Hepatic stellate cell (primary cell): ENCODE data around the gene CDC42.
A peak's percentile ranks its signal among the peaks of the same experiment; 100 is the strongest.

Experiments used
- DNase-seq: peaks from one replicate; pipeline ENCODE4 v3.0.0; 2011; ENCODE audit warnings: low spot score

CDC42 gene

DNA sequence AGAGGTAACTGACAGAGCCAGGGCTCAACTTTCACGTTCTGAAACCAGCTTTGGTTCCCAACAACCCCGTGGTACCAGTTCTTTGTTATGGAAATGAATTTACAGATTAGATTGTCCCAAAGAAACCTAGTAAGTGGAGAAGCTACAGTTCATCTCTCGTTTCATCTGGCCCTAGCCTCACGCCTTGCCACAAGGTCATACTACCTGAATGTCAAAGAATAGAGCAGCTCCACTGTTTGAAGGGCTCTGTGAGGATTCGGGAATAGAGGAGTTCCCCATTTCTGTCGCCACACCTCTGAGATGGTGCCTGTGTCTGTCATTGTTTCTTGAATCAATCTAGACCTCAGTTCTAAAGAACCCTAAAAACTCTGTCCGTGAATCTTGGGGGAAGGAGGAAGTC lies 15.0 kb upstream of the CDC42 start:
- DNase-seq = no peak

DNA sequence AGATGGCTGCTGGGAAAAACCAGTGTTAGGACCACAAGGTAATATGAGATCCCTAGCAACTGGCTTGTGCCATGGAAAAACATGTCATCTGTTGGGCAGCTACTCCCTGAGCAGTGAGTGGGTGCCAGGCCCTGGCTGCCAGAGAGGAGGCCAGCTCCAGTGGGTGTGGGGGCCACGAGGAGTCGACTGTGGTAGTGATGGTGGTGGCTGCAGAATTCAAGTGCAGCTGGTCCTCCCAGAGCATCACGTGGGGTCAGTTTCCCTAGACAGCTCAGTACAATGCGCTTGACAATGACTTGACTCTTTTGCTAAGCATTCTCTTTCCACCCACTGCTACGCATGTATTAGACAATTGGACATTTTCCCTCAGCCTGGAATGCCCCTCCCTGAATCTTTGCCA lies 14.5 kb upstream of the CDC42 start:
- DNase-seq = no peak

DNA sequence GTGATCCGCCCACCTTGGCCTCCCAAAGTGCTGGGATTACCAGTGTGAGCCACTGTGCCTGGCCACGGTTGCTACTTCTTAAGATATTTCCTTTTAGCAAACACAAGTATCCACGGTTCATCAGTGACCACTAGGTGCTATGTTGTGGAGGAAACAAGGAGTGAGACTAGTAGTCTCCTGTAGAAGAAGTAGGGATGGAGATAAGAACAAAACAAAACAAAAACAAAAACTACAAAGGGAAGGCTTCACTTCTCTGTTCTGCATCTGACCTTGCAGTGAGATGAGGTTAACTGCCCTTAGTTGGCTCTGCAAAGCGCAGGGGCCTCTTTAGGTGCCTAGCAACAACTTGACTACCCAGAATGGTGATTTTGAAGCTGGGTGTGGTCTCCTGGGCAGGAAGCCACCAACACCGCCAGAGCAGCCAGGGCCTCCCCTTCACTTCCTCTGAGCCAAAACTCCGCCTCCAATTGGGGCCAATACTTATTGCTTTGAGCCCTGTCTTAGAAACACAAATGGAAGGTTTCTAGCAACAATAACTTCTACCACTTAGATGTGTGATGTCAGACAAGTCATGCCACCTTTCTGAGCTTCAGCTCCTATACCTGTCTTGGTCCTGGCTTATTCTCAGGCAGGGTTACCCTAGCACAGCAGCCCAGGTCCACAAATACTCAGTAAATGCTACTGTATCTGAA lies 12.8 kb upstream of the CDC42 start:
- DNase-seq = no peak

DNA sequence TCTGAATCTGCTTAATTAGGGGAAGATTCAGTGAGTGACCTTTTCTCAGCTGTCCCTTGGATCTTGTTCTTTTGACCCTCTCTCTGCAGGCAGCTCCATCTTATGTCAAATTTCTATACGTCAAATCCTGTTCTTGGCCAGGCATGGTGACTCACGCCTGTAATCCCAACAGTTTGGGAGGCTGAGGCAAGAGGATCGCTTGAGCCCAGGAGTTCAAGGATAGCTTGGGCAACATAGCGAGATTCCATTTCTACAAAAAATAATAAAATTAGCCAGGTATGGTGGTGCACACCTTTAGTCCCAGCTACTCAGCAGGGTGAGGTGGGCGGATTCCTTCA lies 12.3 kb upstream of the CDC42 start:
- no peak for DNase-seq

DNA sequence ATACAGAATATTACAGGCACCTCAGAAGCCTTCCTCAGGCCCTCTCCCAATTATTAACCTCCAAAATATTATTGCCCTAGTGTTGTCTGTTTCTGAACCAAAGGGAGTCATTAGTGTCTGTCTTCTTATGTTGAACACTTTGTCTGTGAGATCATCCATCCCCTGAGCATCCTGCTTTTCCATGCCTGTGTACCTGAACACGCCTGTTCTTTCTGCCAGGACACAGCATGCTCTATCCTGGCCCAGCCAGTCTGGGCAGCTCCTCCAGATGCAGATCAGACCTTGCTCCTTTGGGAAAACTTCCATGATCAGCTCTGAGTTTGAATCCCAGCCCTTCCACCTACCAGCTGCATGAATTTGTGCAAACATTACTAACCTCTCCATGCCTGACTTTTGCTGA lies 11.0 kb upstream of the CDC42 start:
- DNase-seq = no peak

DNA sequence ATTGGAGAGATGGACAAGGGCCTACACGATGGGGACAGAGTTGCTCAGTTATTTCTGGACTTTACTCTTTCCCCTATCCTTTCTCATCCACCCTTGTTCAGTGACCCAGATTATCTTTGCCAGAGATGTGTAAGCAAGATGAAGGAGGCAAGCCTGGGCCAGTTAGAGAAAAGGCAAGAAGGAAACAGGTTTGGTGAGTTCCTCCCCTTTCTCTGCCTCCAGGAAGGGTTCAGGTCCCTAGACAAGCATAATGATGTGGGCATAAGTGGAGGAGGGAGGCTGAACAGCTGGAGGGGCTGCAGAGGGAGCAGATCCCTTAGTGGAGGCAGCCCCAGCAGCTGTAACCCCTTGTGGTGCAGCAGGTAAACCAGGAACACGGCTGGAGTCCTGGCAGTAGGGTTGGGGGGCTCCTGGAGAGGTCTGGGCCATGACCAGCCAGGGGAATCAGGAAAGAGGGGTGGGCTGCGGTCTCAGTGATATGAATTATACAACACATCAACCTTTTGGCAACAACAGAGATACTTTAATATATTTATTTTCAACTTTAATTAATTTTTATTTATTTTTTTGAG lies 9.2 kb upstream of the CDC42 start:
- no peak for DNase-seq

DNA sequence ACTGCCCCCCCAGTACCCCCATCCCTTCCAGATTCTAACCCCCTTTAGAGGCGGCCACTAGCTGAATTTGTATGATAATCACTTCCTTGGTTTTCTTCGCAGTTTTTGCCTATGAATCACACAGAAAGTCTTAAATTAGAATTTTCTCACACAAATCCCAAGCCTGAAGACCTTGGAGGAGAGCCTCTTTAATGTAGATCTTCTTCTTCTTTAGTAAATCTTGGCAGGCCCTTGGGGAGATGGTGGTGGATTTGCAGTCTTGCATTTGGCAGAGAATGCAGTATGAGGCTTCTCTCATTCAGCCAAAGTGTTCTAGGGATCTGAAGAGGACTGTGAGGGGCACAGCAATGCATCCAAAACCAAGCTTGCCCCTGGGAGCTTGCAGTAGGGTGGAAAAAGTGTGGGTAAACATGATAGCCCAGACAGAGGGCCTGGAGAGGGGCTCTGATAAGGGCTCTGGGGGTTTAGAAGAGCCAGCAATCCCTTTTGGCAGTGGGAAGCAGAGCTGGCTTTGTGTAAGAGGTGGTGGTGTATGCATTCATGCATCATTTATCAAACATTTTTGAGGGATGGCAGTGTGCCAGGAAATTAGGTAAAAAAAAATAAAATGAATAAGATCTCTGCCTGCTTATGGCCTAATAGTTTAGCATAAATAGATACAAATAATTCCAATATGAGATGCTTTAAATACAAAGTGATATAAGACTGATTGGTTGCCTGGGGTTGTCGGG lies 7.7 kb upstream of the CDC42 start:
- peak; percentile 35 for DNase-seq

DNA sequence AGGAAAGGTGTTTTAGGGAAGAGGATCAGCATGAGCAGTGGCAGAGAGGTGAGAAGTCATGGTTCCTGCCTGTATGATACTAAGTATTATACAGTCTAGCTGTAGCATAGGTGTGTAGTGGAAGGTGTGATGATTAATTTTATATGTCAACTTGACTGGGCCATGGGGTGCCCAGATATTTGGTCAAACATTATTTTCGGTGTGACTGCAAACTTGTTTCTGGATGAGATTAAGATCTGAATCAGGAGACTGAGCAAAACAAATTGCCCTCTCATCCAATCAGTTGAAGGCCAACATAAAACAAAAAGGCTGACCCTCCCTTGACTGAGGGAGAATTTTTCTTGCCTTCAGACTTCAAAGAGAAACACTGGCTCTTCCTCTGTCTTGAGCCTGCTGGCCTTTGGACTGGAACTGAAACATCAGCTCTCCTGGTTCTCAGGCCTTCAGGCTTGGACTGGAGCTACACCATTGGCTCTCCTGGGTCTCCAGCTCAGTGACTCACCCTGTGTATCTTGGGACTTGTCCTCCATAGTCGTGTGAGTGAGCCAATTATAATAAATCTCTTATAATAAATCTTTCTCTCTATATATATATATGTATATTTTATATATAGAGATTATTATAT lies 6.8 kb upstream of the CDC42 start:
- no peak for DNase-seq

DNA sequence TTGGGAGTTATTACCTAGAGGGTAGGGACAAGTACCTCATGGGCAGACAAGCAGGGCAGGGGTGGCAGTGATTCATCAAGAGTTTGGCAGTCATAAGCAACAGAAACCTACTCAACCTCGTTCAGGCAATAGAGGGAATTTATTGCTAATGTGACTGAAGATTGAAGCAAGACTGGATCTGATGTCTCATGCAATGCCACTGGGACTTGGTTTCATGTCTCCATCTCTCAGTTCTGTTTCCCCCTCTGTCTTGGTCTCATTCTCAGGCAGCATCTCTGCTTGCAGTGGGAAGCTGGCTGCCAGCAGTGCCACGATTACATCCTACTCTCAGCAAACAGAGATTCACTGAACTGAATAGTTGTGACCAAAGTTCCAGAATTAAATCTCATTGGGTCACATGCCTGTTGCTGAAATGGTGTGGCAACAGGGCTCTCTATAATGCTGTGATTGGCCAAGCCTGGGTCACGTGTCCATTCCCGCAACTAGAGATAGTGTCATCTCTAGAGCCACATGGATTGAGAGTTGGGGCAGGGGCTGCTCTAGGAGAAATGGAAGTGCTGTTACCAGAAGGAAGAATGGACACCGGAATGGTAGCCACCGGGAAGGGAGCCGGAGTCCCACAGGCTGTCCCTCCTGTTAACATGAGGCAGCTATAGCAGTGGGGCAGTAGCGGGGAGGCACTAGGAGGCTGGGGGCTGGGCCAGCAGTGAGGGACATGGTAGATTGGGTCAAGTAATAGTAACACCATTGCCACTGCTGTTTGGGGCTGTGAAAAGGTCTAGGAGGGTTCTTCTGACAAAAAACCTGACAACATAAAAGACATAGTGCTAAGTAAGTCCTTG lies 3.9 kb upstream of the CDC42 start:
- no peak for DNase-seq

DNA sequence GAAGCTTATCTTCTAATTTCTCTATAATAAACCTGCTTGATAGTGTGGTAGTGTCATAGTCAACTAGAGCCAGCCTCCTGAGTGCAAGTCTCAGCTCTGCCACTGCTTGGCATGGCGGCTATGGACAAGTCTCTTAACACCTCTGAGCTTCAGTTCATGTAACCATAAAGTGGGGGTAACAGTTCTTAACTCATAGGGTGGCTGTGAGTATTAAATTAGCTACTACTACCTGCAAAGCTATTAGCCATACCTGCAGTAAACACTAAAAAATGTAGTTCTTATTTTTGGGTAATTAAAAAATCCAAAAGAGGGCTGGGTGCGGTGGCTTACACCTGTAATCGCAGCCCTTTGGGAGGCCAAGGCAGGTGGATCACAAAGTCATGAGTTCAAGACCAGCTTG lies 2.2 kb upstream of the CDC42 start:
- DNase-seq = no peak

DNA sequence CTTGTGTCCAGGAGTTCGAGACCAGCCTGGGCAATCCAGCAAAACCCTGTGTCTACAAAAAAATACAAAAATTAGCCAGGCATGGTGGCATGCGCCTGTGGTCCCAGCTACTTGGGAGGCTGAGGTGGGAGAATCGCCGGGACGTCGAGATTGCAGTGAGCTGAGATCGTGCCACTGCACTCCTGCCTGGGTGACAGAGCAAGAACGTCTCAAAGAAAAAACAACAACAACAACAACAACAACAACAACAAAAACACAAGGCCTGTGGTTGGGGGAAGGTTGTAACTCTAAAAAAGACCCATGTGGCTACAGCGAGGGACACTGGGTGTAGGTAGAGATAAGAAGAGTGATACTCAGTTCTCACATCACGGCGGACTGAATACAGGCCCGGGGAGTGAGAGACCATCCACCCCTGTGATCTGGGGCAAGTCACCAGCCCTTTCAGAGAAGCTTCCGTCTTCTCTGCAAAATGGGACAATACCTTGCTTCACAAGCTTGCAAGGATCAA lies 848 bp upstream of the CDC42 start:
- DNase-seq = no peak

DNA sequence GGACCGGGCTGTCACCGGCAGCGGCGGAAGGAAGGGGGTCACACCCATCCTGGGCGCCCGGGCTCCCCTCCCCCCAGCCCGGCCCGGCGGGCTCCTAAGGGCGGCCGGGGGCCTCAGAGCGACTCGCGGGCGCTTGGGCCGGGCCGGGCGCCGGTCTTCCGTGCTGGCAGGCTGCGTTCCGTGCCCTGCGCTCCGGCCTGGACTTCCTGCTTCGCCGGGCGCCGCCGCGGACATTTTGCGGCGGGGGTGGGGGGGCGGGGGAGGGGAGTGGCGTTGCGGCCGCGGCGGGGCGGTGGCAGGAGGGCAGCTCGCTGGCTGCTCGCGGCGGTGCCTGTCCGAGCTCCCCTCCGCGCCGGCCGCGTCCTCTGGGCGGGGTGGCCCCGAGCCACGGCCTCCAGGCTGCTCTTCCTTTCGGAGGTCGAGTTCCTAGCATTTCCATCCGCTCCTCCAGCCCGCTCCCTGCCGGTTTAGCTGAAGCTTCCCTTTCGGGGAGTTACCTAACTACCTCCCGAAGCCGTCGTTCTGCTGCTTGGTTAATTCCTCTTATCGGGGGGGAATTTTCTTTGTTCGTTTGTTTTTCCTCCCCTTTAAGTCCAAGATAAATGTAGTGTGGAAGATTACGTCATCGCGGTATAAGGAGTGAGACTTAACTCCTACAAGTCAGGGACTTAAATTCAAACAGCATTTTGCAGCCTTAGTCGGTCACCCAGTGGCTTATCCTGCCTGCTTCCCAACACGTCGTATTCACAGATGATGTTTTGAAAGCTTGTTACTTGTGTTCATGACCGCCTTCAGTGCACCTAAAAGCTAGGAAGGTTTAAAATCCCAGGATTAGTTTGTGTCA lies 730 bp downstream of the CDC42 start:
- peak; percentile 68 for DNase-seq

DNA sequence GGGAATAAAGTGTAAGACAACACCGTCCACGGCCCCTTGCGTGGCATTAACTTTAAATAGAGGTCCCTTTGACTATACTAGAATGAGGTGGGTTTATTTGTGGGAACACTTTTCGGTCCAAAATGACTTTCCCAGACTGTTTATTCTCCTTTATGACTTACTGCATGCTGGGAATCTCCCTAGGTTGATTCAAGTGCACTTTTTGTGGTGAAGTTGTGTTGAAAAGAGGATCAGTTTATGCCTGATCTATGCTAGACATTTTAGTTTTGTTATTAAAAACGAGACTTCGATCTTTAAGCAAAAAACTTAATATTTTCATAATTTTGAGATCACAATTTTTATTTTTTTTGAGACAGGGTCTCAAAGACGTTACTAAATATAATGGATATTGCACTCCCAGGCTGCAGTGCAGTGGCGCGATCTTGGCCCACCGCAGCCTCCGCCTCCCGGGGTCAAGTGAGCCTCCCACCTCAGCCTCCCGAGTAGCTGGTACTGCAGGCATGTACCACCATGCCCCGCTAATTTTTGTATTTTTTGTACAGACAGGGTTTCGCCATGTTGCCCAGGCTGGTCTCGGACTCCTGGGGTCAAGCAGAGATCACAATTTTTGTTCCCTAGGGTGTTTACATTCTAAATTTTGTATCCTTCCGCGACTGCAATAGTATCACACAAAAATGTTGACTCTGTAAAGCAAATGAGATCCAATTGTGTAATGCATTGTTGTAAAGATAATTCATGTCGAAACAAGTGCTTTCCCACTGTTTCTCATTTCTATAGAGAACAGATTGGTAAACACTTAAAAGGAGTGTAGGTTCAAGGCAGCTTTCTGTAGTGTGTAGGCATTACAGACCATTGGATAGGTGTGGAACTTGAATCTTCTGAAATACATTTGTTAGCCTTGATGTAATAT lies 1.6 kb downstream of the CDC42 start:
- DNase-seq = no peak

DNA sequence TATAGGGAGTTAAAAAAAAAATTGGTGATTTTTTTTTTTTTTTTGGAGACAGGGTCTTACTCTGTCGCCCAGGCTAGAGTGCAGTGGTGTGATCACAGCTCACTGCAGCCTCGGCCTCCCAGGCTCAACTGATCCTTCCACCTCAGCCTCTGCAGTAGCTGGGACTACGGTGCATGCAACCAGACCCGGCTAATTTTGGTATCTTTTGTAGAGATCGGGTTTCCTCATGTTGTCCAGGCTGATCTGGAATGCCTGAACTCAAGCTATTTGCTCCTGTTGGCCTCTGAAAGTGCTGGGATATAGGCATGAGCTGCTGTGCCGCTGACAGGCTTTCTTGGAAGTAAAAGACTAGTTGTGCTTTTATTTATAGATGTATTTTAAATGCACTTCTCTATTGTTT lies 3.0 kb downstream of the CDC42 start:
- no peak for DNase-seq

DNA sequence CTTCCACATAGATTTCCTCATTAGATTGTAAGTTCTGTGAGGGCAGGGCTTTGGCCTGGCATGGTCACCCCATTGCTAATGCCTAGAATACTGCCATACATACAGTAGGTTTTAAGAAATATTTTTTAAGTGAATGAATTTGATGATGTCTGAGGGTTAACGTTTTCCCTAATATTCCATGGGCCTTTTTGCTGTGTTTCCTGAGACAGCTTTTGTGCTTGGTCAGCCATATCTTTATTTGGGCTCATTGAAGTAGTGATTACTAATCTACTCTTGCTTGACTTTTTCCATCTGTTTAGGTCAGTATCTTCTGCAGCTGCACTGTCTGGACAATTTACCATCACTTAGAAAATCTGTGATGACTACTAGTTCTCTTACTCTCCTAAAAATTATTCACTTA lies 3.5 kb downstream of the CDC42 start:
- no peak for DNase-seq

DNA sequence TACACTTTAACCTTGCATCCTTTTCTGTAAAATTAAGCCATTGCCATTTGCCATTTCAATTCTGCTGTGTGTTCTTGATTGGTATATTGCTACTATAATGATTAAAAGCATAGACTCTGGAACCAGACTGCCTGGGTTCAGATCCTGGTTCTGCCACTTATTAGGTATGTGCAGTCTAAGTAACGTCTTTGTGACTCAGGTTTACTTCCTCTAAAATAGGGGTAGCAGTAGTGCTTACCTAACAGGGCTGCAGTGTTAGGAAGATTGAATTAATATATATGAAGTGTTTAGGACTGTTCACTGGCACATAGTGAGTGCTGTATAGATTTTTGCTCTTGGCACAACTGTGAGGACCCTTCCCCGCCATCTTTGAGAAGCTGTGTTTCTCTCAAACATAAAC lies 4.4 kb downstream of the CDC42 start:
- DNase-seq = no peak

DNA sequence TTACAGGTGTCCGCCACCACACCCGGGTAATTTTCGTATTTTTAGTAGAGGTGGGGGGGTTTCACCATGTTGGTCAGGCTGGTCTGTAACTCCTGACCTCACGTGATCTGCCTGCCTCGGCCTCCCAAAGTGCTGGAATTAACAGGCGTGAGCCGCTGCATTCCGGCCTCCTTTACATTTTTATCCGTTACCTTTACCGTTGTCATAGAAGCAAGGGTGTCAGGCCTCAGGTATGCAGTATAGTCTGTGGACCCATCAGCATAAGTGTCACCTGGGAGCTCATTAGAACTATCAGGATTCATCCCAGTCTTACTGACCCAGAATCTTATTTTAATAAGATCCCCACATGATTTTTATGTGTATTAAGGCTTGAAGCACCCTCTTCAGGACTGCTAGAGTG lies 5.4 kb downstream of the CDC42 start:
- no peak for DNase-seq

DNA sequence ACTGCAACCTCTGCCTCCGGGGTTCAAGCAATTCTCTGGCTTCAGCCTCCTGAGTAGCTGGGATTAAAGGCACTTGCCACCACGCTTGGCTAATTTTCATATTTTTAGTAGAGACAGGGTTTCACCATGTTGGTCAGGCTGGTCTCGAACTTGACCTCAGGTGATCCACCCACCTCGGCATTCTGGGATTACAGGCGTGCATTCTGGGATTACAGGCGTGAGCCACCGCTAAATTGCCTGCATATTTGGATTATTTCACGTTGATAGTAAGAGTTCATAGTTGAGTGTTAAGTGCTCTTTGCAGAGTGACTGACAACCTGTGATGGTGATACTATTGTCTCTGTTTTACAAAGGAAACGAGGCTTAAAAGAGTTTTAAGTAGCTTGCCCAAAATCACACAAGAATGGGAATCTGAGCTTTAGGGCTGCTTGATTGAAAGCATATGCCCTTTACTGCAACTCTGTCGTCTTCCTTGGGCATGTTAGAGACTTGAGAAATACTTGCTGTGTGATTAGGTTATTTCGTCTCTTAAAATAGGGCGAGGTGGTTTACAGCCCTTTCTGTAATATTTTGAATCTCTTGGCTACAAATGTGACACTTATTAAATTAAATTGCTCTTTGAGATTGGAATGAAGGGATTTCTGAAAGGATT lies 12.4 kb downstream of the CDC42 start:
- no peak for DNase-seq

DNA sequence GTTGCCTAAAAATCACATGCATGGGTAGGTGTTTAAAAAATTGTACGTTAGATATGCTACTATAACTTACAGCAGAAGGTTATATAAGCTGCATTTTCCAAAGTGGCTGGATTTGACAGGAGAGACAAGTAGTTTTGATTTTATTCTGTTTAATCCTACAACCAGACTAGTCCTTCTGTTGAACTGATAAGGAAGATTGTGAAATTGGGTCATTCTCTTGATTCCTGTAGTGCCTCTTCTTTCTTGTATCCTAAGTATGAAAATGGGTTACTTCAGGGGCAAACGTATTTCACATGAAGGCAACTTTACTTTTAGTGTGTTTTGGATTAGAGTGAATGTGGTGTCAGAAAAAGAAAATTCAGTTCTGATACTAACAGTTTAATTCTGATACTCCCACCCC lies 19.0 kb downstream of the CDC42 start:
- no peak for DNase-seq

DNA sequence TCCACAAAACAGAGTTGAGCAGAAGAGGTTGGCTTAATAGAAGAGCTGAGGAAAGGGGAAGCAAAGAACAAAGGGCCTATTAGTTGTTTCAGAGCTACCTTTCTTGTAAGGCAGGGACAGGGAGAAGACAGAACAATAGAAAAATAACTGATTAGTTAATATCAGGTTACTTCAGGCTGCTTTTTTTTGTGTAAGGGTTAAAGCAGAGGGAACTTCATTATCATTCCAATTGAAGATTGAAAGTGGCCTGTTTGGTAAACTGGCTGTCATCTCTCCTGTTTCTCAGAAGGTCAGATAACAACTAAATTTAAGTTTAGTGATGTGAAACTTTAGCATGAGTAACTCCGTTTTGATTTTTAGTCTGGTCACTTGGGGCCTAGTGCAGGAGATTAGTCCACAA lies 22.3 kb downstream of the CDC42 start:
- DNase-seq = no peak
